Suprapubic skin (tissue), 4 donors: ENCODE results near the gene NANS. TPM values are rescaled to one million over a fixed set of nuclear protein-coding genes. Genes with fewer than 3 reads are reported as not detected.
"Not testable (repeated sequence)": the region's sequence is repeated elsewhere in the genome, so short reads cannot be mapped to it uniquely, and the experiment has no call there.

ENCODE experiments used
- DNase-seq, 2 donors: peaks; one replicate each; pipeline ENCODE4 v3.0.0-alpha.2; 2019; ENCODE audit warnings: low spot score in 2 of 2
- H3K27ac ChIP-seq: fragments of 200-600 bp; sonication (generic); one replicate; pipeline ENCODE4 v1.5.1; 2019
- H3K27me3 ChIP-seq: fragments of 200-600 bp; sonication (generic); one replicate; pipeline ENCODE4 v1.5.1; 2019
- H3K36me3 ChIP-seq: fragments of 200-600 bp; sonication (generic); one replicate; pipeline ENCODE4 v1.5.1; 2019
- H3K4me1 ChIP-seq: fragments of 200-600 bp; sonication (generic); one replicate; pipeline ENCODE4 v1.5.1; 2019
- H3K4me3 ChIP-seq: fragments of 200-600 bp; sonication (generic); one replicate; pipeline ENCODE4 v1.5.1; 2019; ENCODE audit warnings: mild to moderate bottlenecking
- H3K9me3 ChIP-seq: fragments of 200-600 bp; sonication (generic); one replicate; pipeline ENCODE4 v1.5.1; 2019
- EP300 ChIP-seq: sonication (generic); formaldehyde crosslinking; IDR thresholded peaks from one replicate; pipeline ENCODE4 v1.6.1; 2017; ENCODE audit warnings: antibody characterized with exemption
- POLR2A ChIP-seq, 2 donors: fragments of 450-650 bp; IDR thresholded peaks; one replicate each; pipeline ENCODE4 v1.6.1; 2017; ENCODE audit warnings: antibody characterized with exemption in 2 of 2, mild to moderate bottlenecking in 2 of 2, moderate library complexity in 2 of 2
- POLR2AphosphoS5 ChIP-seq, 3 donors: sonication (generic); formaldehyde crosslinking; IDR thresholded peaks; one replicate each; pipeline ENCODE4 v1.6.1; 2017; ENCODE audit warnings: antibody characterized with exemption in 3 of 3
- WGBS: methylation state at CpG from one replicate; pipeline ENCODE4 v1.1.5; 2018; 5-methylcytosine and 5-hydroxymethylcytosine counted together
- total RNA-seq, 4 donors: library from RNA; depleted of rRNA; stranded (reverse); fragments of >200 nt; gene quantifications; one replicate each; pipeline ENCODE4 v1.1.0, GENCODE V29; 2016
- TF ChIP-seq, protein P1 (sequence below), 2 donors: fragments of 200-600 bp in 1 of 2; fragments of 450-650 bp in 1 of 2; sonication (generic) in 1 of 2; IDR thresholded peaks; one replicate each; pipeline ENCODE4 v1.5.1; 2016 to 2019; ENCODE audit warnings: antibody characterized with exemption in 2 of 2, mild to moderate bottlenecking in 1 of 2, moderate library complexity in 1 of 2

NANS gene
- total RNA-seq, 4 donors from 2014 or later: 35.0 to 49.6 (median 45.2) TPM

GRCh38 chr9:98010445-98010844, 46.1 kb upstream of the NANS start:
- Histone ChIP-seq H3K9me3 (no peaks in the 10 kb centered on the region), H3K27ac (no peak overlapping the region), H3K4me3 (no peak overlapping the region), H3K27me3 (no peaks in the 10 kb centered on the region), H3K4me1 (no peaks in the 10 kb centered on the region), H3K36me3 (peaks cover 93% of the 10 kb centered on the region)
- no peak for DNase-seq
- no peak for TF ChIP-seq POLR2A (IDR thresholded peaks at IDR 0.05)
- no peak for TF ChIP-seq POLR2AphosphoS5 (IDR thresholded peaks at IDR 0.05)
- TF ChIP-seq, protein P1, sequence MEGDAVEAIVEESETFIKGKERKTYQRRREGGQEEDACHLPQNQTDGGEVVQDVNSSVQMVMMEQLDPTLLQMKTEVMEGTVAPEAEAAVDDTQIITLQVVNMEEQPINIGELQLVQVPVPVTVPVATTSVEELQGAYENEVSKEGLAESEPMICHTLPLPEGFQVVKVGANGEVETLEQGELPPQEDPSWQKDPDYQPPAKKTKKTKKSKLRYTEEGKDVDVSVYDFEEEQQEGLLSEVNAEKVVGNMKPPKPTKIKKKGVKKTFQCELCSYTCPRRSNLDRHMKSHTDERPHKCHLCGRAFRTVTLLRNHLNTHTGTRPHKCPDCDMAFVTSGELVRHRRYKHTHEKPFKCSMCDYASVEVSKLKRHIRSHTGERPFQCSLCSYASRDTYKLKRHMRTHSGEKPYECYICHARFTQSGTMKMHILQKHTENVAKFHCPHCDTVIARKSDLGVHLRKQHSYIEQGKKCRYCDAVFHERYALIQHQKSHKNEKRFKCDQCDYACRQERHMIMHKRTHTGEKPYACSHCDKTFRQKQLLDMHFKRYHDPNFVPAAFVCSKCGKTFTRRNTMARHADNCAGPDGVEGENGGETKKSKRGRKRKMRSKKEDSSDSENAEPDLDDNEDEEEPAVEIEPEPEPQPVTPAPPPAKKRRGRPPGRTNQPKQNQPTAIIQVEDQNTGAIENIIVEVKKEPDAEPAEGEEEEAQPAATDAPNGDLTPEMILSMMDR (IDR thresholded peaks at IDR 0.05): no peak
- no peak for TF ChIP-seq EP300
- 31% methylated on average over 2 of the region's 2 CpGs for WGBS

DNA sequence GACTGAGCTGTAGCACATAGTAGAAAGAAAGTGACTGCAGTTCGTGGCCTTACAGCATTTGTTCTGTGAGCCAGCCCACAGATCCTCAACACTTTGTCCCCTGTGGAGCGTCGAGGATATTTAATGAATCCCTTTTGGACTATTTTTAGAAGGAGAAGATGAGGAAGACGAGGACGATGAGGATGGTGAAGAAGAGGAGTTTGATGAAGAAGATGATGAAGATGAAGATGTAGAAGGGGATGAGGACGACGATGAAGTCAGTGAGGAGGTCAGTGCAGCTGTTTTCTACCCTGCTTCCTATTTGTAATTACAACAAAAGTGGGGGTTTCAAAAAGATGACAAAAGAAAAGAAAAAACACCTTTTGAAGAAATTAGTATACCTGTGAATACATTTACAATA, 45.4 kb upstream of the NANS start:
- H3K27ac ChIP-seq: no peak overlapping the region

GRCh38 chr9:98016137-98016680, 40.3 kb upstream of the NANS start:
- no peaks in the 10 kb centered on the region for H3K27me3 ChIP-seq
- no peak for DNase-seq
- no peaks in the 10 kb centered on the region for H3K4me1 ChIP-seq
- H3K4me3 ChIP-seq: no peak overlapping the region
- H3K9me3 ChIP-seq: no peaks in the 10 kb centered on the region
- no peak for TF ChIP-seq POLR2A (IDR thresholded peaks at IDR 0.05)
- H3K27ac ChIP-seq: no peak overlapping the region
- peaks cover 88% of the 10 kb centered on the region for H3K36me3 ChIP-seq
- WGBS: 91% methylated on average over 4 of the region's 4 CpGs

More for the DNA sequence above, 45.4 kb upstream of the NANS start:
- Histone ChIP-seq H3K9me3 (no peaks in the 10 kb centered on the region), H3K36me3 (peaks cover 93% of the 10 kb centered on the region), H3K27me3 (no peaks in the 10 kb centered on the region), H3K4me1 (no peaks in the 10 kb centered on the region), H3K4me3 (no peak overlapping the region)
- no peak for DNase-seq
- TF ChIP-seq POLR2A (IDR thresholded peaks at IDR 0.05) (no peak), EP300 (no peak), POLR2AphosphoS5 (IDR thresholded peaks at IDR 0.05) (no peak)
- TF ChIP-seq, protein P1 (IDR thresholded peaks at IDR 0.05): no peak
- 94% methylated on average over 7 of the region's 7 CpGs for WGBS

DNA sequence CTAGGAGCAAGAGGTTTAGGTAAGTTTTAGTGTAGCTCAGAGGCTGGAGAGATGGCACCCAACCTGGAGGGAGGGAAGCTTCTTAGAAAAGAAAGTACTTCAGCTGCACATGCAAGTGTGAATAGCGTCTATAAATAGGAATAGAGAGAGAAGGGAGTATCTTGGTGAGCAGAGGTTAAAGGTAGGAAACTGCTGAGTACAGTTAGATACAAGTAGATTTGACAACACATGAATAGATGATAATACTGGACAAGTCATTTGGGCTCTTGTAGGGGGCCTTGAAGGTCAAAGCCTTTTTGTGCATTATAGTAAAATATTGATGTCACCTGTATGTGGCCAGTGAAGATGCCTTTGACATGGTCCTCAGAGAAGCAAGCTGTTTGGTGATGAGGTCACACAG, 39.2 kb upstream of the NANS start:
- Histone ChIP-seq H3K4me3 (no peak overlapping the region), H3K36me3 (peaks cover 82% of the 10 kb centered on the region), H3K27me3 (no peaks in the 10 kb centered on the region), H3K9me3 (no peaks in the 10 kb centered on the region), H3K27ac (no peak overlapping the region), H3K4me1 (no peaks in the 10 kb centered on the region)
- no peak for DNase-seq
- TF ChIP-seq POLR2A (IDR thresholded peaks at IDR 0.05) (no peak), POLR2AphosphoS5 (IDR thresholded peaks at IDR 0.05) (no peak), EP300 (no peak)
- TF ChIP-seq, protein P1 (IDR thresholded peaks at IDR 0.05): no peak
- 76% methylated on average over 1 of the region's 1 CpG for WGBS

GRCh38 chr9:98018347-98018746, 38.2 kb upstream of the NANS start:
- WGBS: 79% methylated on average over 5 of the region's 5 CpGs
- peaks cover 72% of the 10 kb centered on the region for H3K36me3 ChIP-seq
- H3K9me3 ChIP-seq: no peaks in the 10 kb centered on the region
- H3K27me3 ChIP-seq: no peaks in the 10 kb centered on the region
- H3K4me1 ChIP-seq: no peaks in the 10 kb centered on the region
- no peak overlapping the region for H3K27ac ChIP-seq
- H3K4me3 ChIP-seq: no peak overlapping the region
- TF ChIP-seq POLR2A (IDR thresholded peaks at IDR 0.05) (no peak), POLR2AphosphoS5 (IDR thresholded peaks at IDR 0.05) (no peak), EP300 (no peak)
- TF ChIP-seq, protein P1 (IDR thresholded peaks at IDR 0.05): no peak
- DNase-seq: no peak

DNA sequence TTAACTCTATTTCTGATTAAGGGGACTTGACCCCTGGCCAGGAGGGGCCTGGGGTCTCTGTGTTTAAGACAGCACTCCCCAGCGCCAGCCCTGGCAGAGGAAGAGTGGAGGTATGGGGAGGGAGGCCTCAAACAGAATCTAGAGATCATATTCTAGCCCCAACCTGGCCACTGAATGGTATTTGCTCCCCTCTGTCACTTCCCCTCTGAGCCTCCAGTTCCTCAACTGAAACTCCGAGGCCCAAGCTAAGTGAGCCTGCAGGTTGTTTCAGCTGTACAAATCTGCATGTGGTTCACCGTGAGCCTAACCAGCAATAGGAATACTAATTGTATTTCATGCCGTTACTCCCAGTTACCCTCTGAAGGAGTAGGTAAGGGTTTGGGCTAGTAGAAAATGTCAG, 37.4 kb upstream of the NANS start:
- no peak overlapping the region for H3K27ac ChIP-seq
- H3K36me3 ChIP-seq: peaks cover 64% of the 10 kb centered on the region
- no peaks in the 10 kb centered on the region for H3K9me3 ChIP-seq
- TF ChIP-seq, protein P1 (IDR thresholded peaks at IDR 0.05): no peak
- TF ChIP-seq POLR2AphosphoS5 (IDR thresholded peaks at IDR 0.05) (no peak), EP300 (no peak), POLR2A (IDR thresholded peaks at IDR 0.05) (no peak)
- WGBS: 93% methylated on average over 4 of the region's 4 CpGs
- H3K27me3 ChIP-seq: no peaks in the 10 kb centered on the region
- no peak for DNase-seq
- no peaks in the 10 kb centered on the region for H3K4me1 ChIP-seq
- no peak overlapping the region for H3K4me3 ChIP-seq

GRCh38 chr9:98019869-98020268, 36.7 kb upstream of the NANS start:
- 89% methylated on average over 5 of the region's 5 CpGs for WGBS
- H3K4me3 ChIP-seq, H3K27ac ChIP-seq, H3K4me1 ChIP-seq, H3K27me3 ChIP-seq, DNase-seq, H3K9me3 ChIP-seq: not testable (repeated sequence)
- H3K36me3 ChIP-seq: peaks cover 57% of the 10 kb centered on the region
